Measurements from ENCODE around the gene FASTKD2.

The FASTKD2 gene

GRCh38 chr2:206837775-206838174 lies 72.4 kb downstream of the FASTKD2 start:
- Mint-ChIP-seq H3K4me1 (no peaks in the 10 kb centered on the region), H3K27me3 (no peaks in the 10 kb centered on the region), H3K4me3 (no peak overlapping the region), H3K27ac (no peak overlapping the region), H3K9me3 (peaks cover 8% of the 10 kb centered on the region), H3K36me3 (peaks cover 4% of the 10 kb centered on the region)
- no peak for DNase-seq (ENCODE audit: low spot score in 2 of 2)
- ATAC-seq (ENCODE audit: low read depth) = no peak

- no peaks in the 10 kb centered on the region for H3K4me1 Mint-ChIP-seq
- DNase-seq (ENCODE audit: low spot score in 2 of 2) (no peak), ATAC-seq (ENCODE audit: low read depth) (no peak)
- H3K9me3 Mint-ChIP-seq = peaks cover 8% of the 10 kb centered on the region
- H3K27ac Mint-ChIP-seq = no peak overlapping the region
- H3K36me3 Mint-ChIP-seq = peaks cover 3% of the 10 kb centered on the region
- H3K27me3 Mint-ChIP-seq = no peaks in the 10 kb centered on the region
- no peak overlapping the region for H3K4me3 Mint-ChIP-seq
These were observed 73.3 kb downstream of the FASTKD2 start for GRCh38 chr2:206838690-206839089.

GRCh38 chr2:206840999-206841398 lies 75.6 kb downstream of the FASTKD2 start:
- H3K27ac Mint-ChIP-seq = no peak overlapping the region
- DNase-seq (ENCODE audit: low spot score in 2 of 2) (no peak), ATAC-seq (ENCODE audit: low read depth) (no peak)
- peaks cover 2% of the 10 kb centered on the region for H3K9me3 Mint-ChIP-seq
- H3K36me3 Mint-ChIP-seq = peaks cover 1% of the 10 kb centered on the region
- H3K27me3 Mint-ChIP-seq = peaks cover 1% of the 10 kb centered on the region
- no peak overlapping the region for H3K4me3 Mint-ChIP-seq
- no peaks in the 10 kb centered on the region for H3K4me1 Mint-ChIP-seq
